Brain pericyte (primary cell): ENCODE results near the gene TST.

Experiments
- DNase-seq: peaks from one replicate; pipeline ENCODE4 v3.0.0-alpha.2; 2012; ENCODE audit warnings: low read depth, low spot score

Gene TST

GRCh38 chr22:37019309-37020191, at the start of gene TST, which contains the start of gene MPST:
TSS of gene TST (minus strand) at chr22:37019447. CDS start at chr22:37018732, 715 bp downstream.
TSS of gene MPST (plus strand) at chr22:37019742. CDS start at chr22:37019837, 95 bp downstream.
- no peak for DNase-seq

GRCh38 chr22:37068859-37069258, 49.6 kb upstream of the TST start:
- no peak for DNase-seq

GRCh38 chr22:37067428-37067827, 48.2 kb upstream of the TST start:
- no peak for DNase-seq

GRCh38 chr22:37065961-37066360, 46.7 kb upstream of the TST start:
- DNase-seq: no peak

- DNase-seq: no peak
Measured at GRCh38 chr22:37065180-37065579, 45.9 kb upstream of the TST start.

GRCh38 chr22:37064553-37064952, 45.3 kb upstream of the TST start:
- no peak for DNase-seq

- no peak for DNase-seq
Measured at GRCh38 chr22:37063431-37064420, 44.5 kb upstream of the TST start.

GRCh38 chr22:37062702-37063381, 43.6 kb upstream of the TST start:
- DNase-seq: no peak

- DNase-seq: no peak
Measured at GRCh38 chr22:37062376-37062675, 43.1 kb upstream of the TST start.

- DNase-seq: no peak
Measured at GRCh38 chr22:37061611-37062375, 42.5 kb upstream of the TST start.

- no peak for DNase-seq
Measured at GRCh38 chr22:37060801-37061610, 41.8 kb upstream of the TST start.

GRCh38 chr22:37059876-37060449, 40.7 kb upstream of the TST start:
- no peak for DNase-seq

GRCh38 chr22:37058917-37059701, 39.9 kb upstream of the TST start:
- DNase-seq: no peak

GRCh38 chr22:37057796-37058510, 38.7 kb upstream of the TST start:
- no peak for DNase-seq

GRCh38 chr22:37057226-37057625, 38.0 kb upstream of the TST start:
- no peak for DNase-seq

- DNase-seq: no peak
Measured at GRCh38 chr22:37056246-37056645, 37.0 kb upstream of the TST start.

GRCh38 chr22:37054600-37055365, 35.5 kb upstream of the TST start:
- DNase-seq: no peak

GRCh38 chr22:37054056-37054395, 34.8 kb upstream of the TST start:
- no peak for DNase-seq
